Hematopoietic multipotent progenitor cell treated with erythropoietin and hydrocortisone succinate and interleukin-3 and kit ligand, for 8 days (in vitro differentiated cells): ENCODE measurements around the gene ZNF787.
"Not testable (repeated sequence)": the region's sequence is repeated elsewhere in the genome, so short reads cannot be mapped to it uniquely, and the experiment has no call there.

Experiments
- DNase-seq: peaks from one replicate; pipeline ENCODE4 v3.0.0-alpha.2; 2015

ZNF787 gene

GRCh38 chr19:56121180-56122167, at the start of gene ZNF787:
ZNF787 (minus strand) TSS chr19:56121295; CDS start chr19:56103217, 18,078 bp downstream.
- peak; percentile 97 for DNase-seq

- DNase-seq, result no peak
Measured at GRCh38 chr19:56170261-56170660, 49.2 kb upstream of the ZNF787 start.

GRCh38 chr19:56167064-56167578, 46.0 kb upstream of the ZNF787 start:
- DNase-seq, result peak; percentile 22

GRCh38 chr19:56163097-56163496, 42.0 kb upstream of the ZNF787 start:
- no peak for DNase-seq

- peak; percentile 13 for DNase-seq
Measured at GRCh38 chr19:56162258-56162657, 41.2 kb upstream of the ZNF787 start.

- no peak for DNase-seq
Measured at GRCh38 chr19:56161534-56161933, 40.4 kb upstream of the ZNF787 start.

- no peak for DNase-seq
Measured at GRCh38 chr19:56159622-56160271, 38.7 kb upstream of the ZNF787 start.

- DNase-seq, result no peak
Measured at GRCh38 chr19:56159009-56159559, 38.0 kb upstream of the ZNF787 start.

- DNase-seq, result no peak
Measured at GRCh38 chr19:56158170-56158757, 37.2 kb upstream of the ZNF787 start.

- no peak for DNase-seq
Measured at GRCh38 chr19:56156768-56157167, 35.7 kb upstream of the ZNF787 start.

GRCh38 chr19:56155124-56155687, 34.1 kb upstream of the ZNF787 start:
- peak; percentile 22 for DNase-seq

GRCh38 chr19:56153507-56153906, 32.4 kb upstream of the ZNF787 start:
- no peak for DNase-seq

- no peak for DNase-seq
Measured at GRCh38 chr19:56152644-56153043, 31.5 kb upstream of the ZNF787 start.

GRCh38 chr19:56150358-56150757, 29.3 kb upstream of the ZNF787 start:
- no peak for DNase-seq

GRCh38 chr19:56149656-56150038, 28.6 kb upstream of the ZNF787 start:
- no peak for DNase-seq

GRCh38 chr19:56148955-56149655, 28.0 kb upstream of the ZNF787 start:
- not testable (repeated sequence) for DNase-seq

- DNase-seq, result no peak
Measured at GRCh38 chr19:56148096-56148495, 27.0 kb upstream of the ZNF787 start.

GRCh38 chr19:56147307-56147706, 26.2 kb upstream of the ZNF787 start:
- no peak for DNase-seq

- no peak for DNase-seq
Measured at GRCh38 chr19:56146904-56147303, 25.8 kb upstream of the ZNF787 start.

- no peak for DNase-seq
Measured at GRCh38 chr19:56145698-56146097, 24.6 kb upstream of the ZNF787 start.

- no peak for DNase-seq
Measured at GRCh38 chr19:56144831-56145230, 23.7 kb upstream of the ZNF787 start.

GRCh38 chr19:56144376-56144775, 23.3 kb upstream of the ZNF787 start:
- peak; percentile 64 for DNase-seq
